IPS-15b (cell line): ENCODE results near the gene DLGAP4.
"Not testable (repeated sequence)": the region's sequence is repeated elsewhere in the genome, so short reads cannot be mapped to it uniquely, and the experiment has no call there.

ENCODE experiments used
- H3K27me3 ChIP-seq: one replicate; pipeline ENCODE4 v1.6.1; 2013; ENCODE audit warnings: low read length; ENCODE audit not compliant: control insufficient read depth, insufficient read depth
- H3K36me3 ChIP-seq: one replicate; pipeline ENCODE4 v1.6.1; 2013; ENCODE audit warnings: low read length; ENCODE audit not compliant: control insufficient read depth, insufficient read depth
- H3K4me1 ChIP-seq: one replicate; pipeline ENCODE4 v1.6.1; 2013; ENCODE audit warnings: mild to moderate bottlenecking, low read length; ENCODE audit not compliant: control insufficient read depth, insufficient read depth
- H3K4me3 ChIP-seq: one replicate; pipeline ENCODE4 v1.5.1; 2013; ENCODE audit warnings: low read depth, low read length
- H3K9ac ChIP-seq: one replicate; pipeline ENCODE4 v1.6.1; 2013; ENCODE audit warnings: low read depth, mild to moderate bottlenecking, low read length
- H3K9me3 ChIP-seq: one replicate; pipeline ENCODE4 v1.6.1; 2013; ENCODE audit warnings: mild to moderate bottlenecking, low read length; ENCODE audit not compliant: control insufficient read depth, insufficient read depth

The DLGAP4 gene

DNA sequence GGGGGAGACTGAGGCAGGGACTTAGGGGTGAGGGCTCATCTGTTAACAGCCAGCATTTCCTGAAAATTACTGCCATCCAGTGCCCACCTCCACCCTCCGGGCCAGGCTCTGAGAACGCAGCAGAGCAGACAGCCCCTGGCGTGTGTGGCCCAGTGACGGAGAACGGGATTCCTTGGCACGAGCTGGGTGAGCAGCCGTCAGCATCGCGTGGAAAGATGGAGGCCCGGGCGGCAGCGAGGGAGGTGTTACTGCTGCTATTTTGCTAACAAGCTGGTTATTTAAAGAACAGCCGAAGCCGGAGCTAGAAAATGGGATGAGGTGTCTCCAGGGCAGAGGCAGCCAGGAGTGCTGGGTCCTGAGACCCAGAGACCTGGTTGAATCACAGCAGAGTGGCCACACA, 62.7 kb downstream of the DLGAP4 start:
- Histone ChIP-seq H3K4me3 (no peak overlapping the region), H3K9me3 (no peaks in the 10 kb centered on the region), H3K4me1 (peaks cover 2% of the 10 kb centered on the region), H3K9ac (no peak overlapping the region), H3K27me3 (no peaks in the 10 kb centered on the region), H3K36me3 (no peaks in the 10 kb centered on the region)

DNA sequence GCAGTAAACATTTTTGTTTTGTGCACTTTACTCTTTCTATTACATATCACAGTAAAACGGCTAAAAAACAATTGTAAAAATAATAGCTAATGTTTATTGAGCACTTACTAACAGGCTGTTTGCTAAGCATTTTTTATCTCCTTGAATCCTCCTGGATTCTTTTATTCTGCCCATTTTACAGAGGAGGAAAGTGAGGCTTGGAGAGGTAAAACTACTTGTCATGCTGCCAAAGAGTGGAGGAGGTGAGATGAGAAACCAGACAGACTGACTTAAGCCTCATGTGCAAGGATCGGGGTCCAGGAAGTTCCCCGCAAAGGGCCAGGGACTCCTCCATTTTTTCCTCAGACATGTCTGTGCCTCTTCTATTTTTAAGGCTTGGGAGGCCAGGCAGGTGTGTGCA, 63.6 kb downstream of the DLGAP4 start:
- H3K9ac ChIP-seq = no peak overlapping the region
- peaks cover 2% of the 10 kb centered on the region for H3K4me1 ChIP-seq
- H3K36me3 ChIP-seq = no peaks in the 10 kb centered on the region
- no peak overlapping the region for H3K4me3 ChIP-seq
- no peaks in the 10 kb centered on the region for H3K27me3 ChIP-seq
- H3K9me3 ChIP-seq = no peaks in the 10 kb centered on the region

DNA sequence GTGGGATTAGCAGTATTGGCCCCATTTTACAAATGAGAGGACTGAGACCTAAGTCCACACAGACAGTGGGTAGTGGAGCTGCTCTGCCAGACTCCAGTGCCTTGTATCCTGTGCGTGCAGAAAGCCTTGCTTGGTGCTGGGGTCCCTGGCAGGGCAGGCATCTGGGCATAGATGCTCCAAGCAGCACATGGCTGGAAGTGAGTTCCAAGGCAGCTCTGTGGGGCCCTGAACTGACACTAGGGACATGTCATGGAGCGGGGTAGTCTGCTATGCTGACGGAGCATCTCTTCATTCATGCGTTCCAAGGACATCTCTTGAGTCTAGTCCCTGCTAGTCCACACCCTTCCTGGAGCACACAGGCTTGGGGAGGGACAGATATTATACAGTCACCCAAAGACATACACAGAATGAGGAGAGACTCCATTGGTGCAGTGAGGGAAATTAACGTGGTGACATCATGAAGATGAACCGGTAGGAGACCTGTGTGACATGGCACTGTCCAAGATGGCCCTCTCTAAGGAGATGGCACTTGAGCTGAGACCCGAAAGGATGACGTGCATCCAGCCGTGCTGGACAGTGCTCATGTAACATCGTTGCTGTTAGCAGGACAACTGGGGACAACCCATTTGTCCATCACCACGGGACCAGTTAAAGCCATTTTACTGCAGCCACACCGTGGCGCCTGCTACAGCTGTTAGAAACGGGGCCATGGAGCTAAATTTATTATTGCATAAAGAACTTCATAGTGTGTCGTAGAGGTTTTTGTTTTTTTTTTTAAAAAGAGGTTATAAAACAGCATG, 65.1 kb downstream of the DLGAP4 start:
- Histone ChIP-seq H3K9me3 (no peaks in the 10 kb centered on the region), H3K36me3 (no peaks in the 10 kb centered on the region), H3K4me1 (peaks cover 2% of the 10 kb centered on the region), H3K27me3 (no peaks in the 10 kb centered on the region), H3K9ac (no peak overlapping the region), H3K4me3 (no peak overlapping the region)

DNA sequence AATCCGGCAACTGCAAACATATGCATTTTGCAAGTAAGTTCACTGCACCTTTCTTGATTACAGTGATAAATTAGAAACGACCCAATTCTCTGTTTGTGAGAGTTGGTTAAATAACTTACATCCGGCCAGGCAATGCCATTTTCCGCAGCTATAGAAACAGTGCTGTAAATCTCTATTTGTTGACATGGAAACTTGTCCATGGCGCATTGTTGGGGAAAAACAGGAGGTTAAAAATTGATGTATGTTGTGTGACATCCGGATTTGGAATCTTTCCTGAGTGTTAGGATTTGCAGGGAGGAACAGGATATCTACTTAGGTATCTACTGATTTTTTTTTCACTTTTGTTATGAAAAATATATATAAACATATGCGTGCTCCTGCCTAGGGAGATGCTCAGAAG, 66.5 kb downstream of the DLGAP4 start:
- Histone ChIP-seq H3K36me3 (no peaks in the 10 kb centered on the region), H3K9ac (no peak overlapping the region), H3K4me3 (no peak overlapping the region), H3K4me1 (peaks cover 2% of the 10 kb centered on the region), H3K27me3 (no peaks in the 10 kb centered on the region), H3K9me3 (no peaks in the 10 kb centered on the region)

DNA sequence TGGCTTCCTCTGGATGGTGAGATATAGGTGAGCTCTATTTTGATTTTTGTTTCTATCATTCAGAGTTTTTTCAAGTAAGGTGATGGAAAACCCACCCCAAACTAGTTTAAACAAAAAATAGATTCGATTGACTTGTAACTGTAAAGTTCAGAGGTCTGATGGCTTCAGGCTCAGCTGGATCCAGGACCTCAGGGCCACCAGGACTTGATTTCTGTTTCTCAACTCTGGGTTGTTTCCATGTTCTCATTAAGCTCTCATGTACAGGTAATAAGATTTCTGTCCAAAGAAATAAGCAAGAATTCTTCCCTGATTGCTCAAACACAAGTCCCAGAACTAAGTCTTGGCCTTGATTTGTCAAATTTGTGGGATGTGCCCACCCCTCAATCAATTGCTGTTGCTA, 67.0 kb downstream of the DLGAP4 start:
- Histone ChIP-seq H3K9ac (no peak overlapping the region), H3K4me3 (no peak overlapping the region), H3K9me3 (no peaks in the 10 kb centered on the region), H3K27me3 (no peaks in the 10 kb centered on the region), H3K36me3 (no peaks in the 10 kb centered on the region), H3K4me1 (peaks cover 2% of the 10 kb centered on the region)

DNA sequence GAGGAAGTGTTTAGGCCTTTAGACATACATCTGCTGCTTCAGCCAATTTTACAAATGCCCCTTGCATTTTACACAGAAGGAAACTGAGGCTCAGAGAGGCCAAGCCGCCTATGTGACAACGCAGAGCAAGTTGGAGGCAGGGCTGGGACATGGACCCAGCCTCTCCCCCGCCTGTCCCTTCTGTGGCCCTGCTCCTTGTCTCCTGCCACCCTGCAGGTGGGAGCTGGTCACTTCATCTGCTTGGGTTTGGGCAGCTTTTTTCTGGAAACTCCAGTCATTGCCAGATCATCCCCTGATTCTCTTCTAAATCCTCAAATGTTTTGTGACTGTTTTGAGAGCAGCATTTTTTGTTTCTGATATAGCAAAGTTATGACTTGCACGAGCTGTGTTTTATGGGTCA, 68.9 kb downstream of the DLGAP4 start:
- Histone ChIP-seq H3K9me3 (no peaks in the 10 kb centered on the region), H3K27me3 (no peaks in the 10 kb centered on the region)

DNA sequence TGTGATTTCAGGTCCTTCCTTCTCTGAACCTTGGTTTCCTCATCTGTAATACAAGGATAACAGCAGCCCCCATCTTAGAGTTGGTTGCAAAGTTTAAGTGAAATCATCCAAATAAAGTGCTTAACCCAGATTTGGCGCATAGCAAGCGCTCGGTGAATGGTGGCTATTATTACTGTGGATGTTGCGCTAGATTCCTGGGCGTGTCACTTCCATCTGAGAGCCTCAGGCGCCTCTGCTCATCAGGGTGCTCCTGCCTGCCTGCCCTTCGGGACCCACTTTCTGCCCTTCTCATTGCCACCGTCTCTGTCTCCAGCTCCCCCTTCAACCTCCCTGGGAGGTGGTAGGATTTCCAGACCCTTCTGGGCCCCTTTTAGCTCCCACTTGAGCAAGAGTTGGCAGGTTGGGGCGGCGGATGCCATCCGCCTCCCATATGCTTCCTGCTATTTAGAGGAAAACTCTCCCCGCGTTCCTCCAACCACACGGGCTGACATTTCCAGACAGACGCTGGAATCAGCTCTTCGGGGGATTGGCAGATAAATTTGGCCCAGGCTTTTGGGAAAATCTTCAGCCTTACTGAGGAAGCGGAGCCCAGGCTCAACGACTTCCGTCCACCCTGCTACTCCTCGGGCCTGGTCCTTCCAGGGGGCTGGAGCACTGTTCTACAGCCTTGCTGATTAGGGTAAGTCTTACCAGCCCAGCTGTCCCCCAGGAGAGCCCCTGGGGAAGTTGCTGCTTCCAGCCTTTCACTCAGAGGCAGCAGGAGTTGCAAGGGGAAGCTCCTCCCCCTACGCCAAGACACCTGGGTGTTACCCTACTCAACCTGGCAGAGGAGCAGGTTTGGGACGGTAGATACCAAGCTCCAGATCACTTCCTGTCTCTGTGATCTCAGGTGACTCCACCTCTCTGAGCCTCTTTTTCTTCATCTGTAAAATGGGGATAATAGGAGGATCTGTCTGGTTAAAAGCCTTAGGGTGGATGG, 71.5 kb downstream of the DLGAP4 start:
- Histone ChIP-seq H3K27me3 (no peaks in the 10 kb centered on the region), H3K36me3 (no peaks in the 10 kb centered on the region), H3K4me3 (no peak overlapping the region), H3K4me1 (no peaks in the 10 kb centered on the region), H3K9me3 (no peaks in the 10 kb centered on the region), H3K9ac (no peak overlapping the region)

More for the DNA sequence above, 68.9 kb downstream of the DLGAP4 start:
- no peaks in the 10 kb centered on the region for H3K4me1 ChIP-seq
- no peak overlapping the region for H3K9ac ChIP-seq
- no peaks in the 10 kb centered on the region for H3K36me3 ChIP-seq
- H3K4me3 ChIP-seq = no peak overlapping the region

DNA sequence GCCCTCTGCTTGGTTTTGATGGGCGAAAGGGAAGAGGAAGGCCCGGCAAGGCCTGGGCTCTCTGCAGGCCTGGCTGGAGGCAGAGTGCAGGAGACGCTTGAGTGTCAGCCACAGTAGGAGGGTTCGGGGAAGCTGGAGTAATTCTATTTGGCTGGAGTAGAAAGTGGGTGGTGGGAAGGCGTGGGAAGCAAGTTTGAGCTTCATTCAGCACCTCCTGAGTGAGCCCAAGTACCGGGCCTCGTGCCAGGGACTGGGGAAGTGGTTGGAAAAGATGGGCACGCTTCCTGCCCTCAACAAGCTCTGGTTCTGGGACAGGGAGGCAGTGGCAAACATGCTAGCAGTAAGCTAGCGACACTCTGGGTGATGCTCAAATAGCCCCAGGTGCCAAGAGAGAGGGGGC, 72.5 kb downstream of the DLGAP4 start:
- no peak overlapping the region for H3K9ac ChIP-seq
- no peak overlapping the region for H3K4me3 ChIP-seq
- no peaks in the 10 kb centered on the region for H3K4me1 ChIP-seq
- H3K27me3 ChIP-seq = no peaks in the 10 kb centered on the region
- no peaks in the 10 kb centered on the region for H3K9me3 ChIP-seq
- no peaks in the 10 kb centered on the region for H3K36me3 ChIP-seq

DNA sequence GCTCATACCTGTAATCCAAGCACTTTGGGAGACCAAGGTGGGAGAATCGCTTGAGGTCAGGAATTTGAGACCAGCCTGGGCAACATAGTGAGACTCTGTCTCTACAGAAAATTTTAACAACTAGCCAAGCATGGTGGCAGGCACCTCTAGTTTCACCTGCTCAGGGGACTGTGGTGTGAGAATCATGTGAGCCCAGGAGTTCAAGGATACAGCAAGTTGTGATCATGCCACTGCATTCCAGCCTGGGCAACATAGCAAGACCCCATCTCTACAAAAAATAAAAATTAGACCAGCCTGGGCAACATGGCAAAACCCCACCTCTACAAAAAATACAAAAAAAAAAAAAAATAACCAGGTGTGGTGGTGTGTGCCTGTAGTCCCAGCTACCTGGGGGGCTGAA, 73.8 kb downstream of the DLGAP4 start:
- H3K27me3 ChIP-seq, H3K4me1 ChIP-seq, H3K4me3 ChIP-seq, H3K9ac ChIP-seq, H3K36me3 ChIP-seq, H3K9me3 ChIP-seq: not testable (repeated sequence)

DNA sequence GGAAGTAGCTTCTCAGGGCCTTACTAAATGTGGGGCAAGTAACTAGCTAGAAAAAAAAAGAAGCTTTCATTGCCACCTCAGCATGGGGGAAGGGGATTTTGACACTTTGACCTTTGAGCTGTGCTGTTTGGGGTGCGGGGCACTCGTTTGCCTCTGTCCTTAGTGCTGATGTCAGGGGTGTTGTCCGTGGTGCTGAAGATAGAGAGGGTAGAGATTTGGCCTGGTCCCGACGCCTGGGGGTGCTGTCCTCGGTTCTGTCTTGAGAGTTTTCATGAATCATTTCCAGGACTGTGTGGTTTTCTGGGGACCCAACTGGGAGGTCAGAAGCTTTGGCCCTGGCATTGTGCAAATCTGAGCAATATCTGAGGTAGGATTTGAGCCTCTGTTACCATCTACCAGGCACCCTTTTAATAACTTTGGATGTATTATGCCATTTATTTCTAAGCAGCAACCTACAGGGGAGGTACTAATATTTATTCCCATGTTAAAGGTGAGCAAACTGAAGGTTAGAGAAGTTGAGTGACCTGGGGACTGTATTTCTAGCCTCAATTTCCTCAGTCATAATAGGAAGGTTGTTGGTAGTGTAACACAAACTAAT, 78.0 kb downstream of the DLGAP4 start:
- Histone ChIP-seq H3K9ac (no peak overlapping the region), H3K36me3 (no peaks in the 10 kb centered on the region), H3K9me3 (no peaks in the 10 kb centered on the region), H3K4me3 (no peak overlapping the region), H3K27me3 (no peaks in the 10 kb centered on the region), H3K4me1 (no peaks in the 10 kb centered on the region)

DNA sequence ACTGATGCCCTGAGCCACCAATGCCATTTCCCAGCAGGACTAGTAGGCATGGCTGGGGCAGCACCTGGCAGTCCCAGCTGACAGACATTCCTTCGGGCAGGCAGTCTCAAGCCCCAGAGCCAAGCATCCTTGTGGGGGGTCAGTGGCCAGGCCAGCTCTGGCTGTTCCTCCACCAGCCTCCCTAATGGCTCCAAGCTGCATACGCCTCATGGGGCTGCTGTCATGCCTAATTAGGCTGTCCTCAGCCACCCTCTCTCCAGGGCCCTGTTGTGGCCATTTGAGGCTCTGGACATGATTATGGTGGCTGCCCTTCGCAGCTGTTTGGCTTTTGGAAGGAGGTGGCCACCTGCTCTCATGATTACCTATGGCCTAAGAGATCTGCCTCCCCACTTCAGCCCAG, 79.4 kb downstream of the DLGAP4 start:
- Histone ChIP-seq H3K36me3 (no peaks in the 10 kb centered on the region), H3K4me1 (no peaks in the 10 kb centered on the region), H3K9me3 (no peaks in the 10 kb centered on the region), H3K4me3 (no peak overlapping the region), H3K9ac (no peak overlapping the region), H3K27me3 (no peaks in the 10 kb centered on the region)
